Mesenchymal stem cell (in vitro differentiated cells and primary cell): ENCODE results near the gene CRHBP.
A peak's percentile ranks its signal among the peaks of the same experiment; 100 is the strongest.

Experiments used
- DNase-seq: peaks from one replicate; pipeline ENCODE4 v3.0.0-alpha.2; 2013
- H2AFZ ChIP-seq: one replicate; pipeline ENCODE4 v1.6.1; 2013; ENCODE audit warnings: low read depth, mild to moderate bottlenecking, control low read depth, inconsistent platforms, low read length, moderate library complexity
- H2AK5ac ChIP-seq: 2 replicates; pipeline ENCODE4 v1.6.1; 2013; ENCODE audit warnings: low read length, moderate library complexity, mild to moderate bottlenecking, inconsistent platforms; ENCODE audit not compliant: severe bottlenecking
- H2BK120ac ChIP-seq: one replicate; pipeline ENCODE4 v1.6.1; 2013; ENCODE audit warnings: low read depth, mild to moderate bottlenecking, inconsistent platforms, low read length, moderate library complexity
- H2BK12ac ChIP-seq, 2 experiments: one replicate each; pipeline ENCODE4 v1.6.1; 2013; ENCODE audit warnings: inconsistent platforms in 2 of 2, low read length in 2 of 2, mild to moderate bottlenecking in 2 of 2, moderate library complexity in 2 of 2, control low read depth in 1 of 2
- H2BK15ac ChIP-seq: one replicate; pipeline ENCODE4 v1.6.1; 2013; ENCODE audit warnings: mild to moderate bottlenecking, low read depth, inconsistent platforms; ENCODE audit not compliant: poor library complexity, severe bottlenecking
- H2BK5ac ChIP-seq: 2 replicates; pipeline ENCODE4 v1.6.1; 2013; ENCODE audit warnings: low read depth, mild to moderate bottlenecking, low read length, control low read depth, inconsistent platforms; ENCODE audit not compliant: poor library complexity, severe bottlenecking
- H3K14ac ChIP-seq, 2 experiments: one replicate each; pipeline ENCODE4 v1.6.1; 2013; ENCODE audit warnings: inconsistent platforms in 2 of 2, low read length in 2 of 2, control low read depth in 1 of 2, mild to moderate bottlenecking in 1 of 2, moderate library complexity in 1 of 2
- H3K18ac ChIP-seq, 2 experiments: one replicate each; pipeline ENCODE4 v1.6.1; 2013; ENCODE audit warnings: inconsistent platforms in 2 of 2, low read length in 2 of 2, control low read depth in 1 of 2, low read depth in 1 of 2, mild to moderate bottlenecking in 1 of 2
- H3K23ac ChIP-seq, 2 experiments: one replicate each; pipeline ENCODE4 v1.6.1; 2013; ENCODE audit warnings: inconsistent platforms in 2 of 2, low read length in 2 of 2, mild to moderate bottlenecking in 2 of 2, moderate library complexity in 2 of 2, control low read depth in 1 of 2
- H3K27ac ChIP-seq: 2 replicates; pipeline ENCODE4 v1.5.1; 2013; ENCODE audit warnings: mild to moderate bottlenecking, moderate library complexity, low read length, control low read depth, inconsistent platforms; ENCODE audit not compliant: poor library complexity, severe bottlenecking
- H3K27me3 ChIP-seq, 2 experiments: 2 replicates each; pipeline versions ENCODE4 v1.6.1 to v1.7.0; 2013; ENCODE audit warnings: low read length in 2 of 2, mild to moderate bottlenecking in 2 of 2, moderate library complexity in 2 of 2, control low read depth in 1 of 2, inconsistent platforms in 1 of 2; ENCODE audit not compliant: control insufficient read depth in 1 of 2, insufficient read depth in 1 of 2
- H3K36me3 ChIP-seq, 2 experiments: 2 replicates each; pipeline versions ENCODE4 v1.6.1 to v1.7.0; 2013; ENCODE audit warnings: low read length in 2 of 2, control low read depth in 1 of 2, inconsistent platforms in 1 of 2, low read depth in 1 of 2, mild to moderate bottlenecking in 1 of 2; ENCODE audit not compliant: insufficient read depth in 2 of 2, control insufficient read depth in 1 of 2
- H3K4ac ChIP-seq, 2 experiments: one replicate each; pipeline ENCODE4 v1.6.1; 2013; ENCODE audit warnings: inconsistent platforms in 2 of 2, low read length in 2 of 2, mild to moderate bottlenecking in 2 of 2, moderate library complexity in 2 of 2, control low read depth in 1 of 2, low read depth in 1 of 2
- H3K4me1 ChIP-seq: 2 replicates; pipeline ENCODE4 v1.6.1; 2013; ENCODE audit warnings: low read depth, low read length, control low read depth; ENCODE audit not compliant: control insufficient read depth, insufficient read depth
- H3K4me2 ChIP-seq: 2 replicates; pipeline ENCODE4 v1.6.1; 2013; ENCODE audit warnings: low read length, mild to moderate bottlenecking, inconsistent platforms; ENCODE audit not compliant: poor library complexity, severe bottlenecking
- H3K4me3 ChIP-seq, 2 experiments: 2 replicates each; pipeline versions ENCODE4 v1.5.1 to v1.7.0; 2013; ENCODE audit warnings: low read length in 2 of 2, mild to moderate bottlenecking in 2 of 2, control low read depth in 1 of 2, low read depth in 1 of 2; ENCODE audit not compliant: insufficient read depth in 1 of 2
- H3K79me1 ChIP-seq: replicated peaks from 2 replicates; pipeline ENCODE4 v1.6.1; 2013; ENCODE audit warnings: mild to moderate bottlenecking, control low read depth, low read length, inconsistent platforms; ENCODE audit not compliant: poor library complexity, severe bottlenecking
- H3K9ac ChIP-seq: 2 replicates; pipeline ENCODE4 v1.7.0; 2013; ENCODE audit warnings: mild to moderate bottlenecking, low read length, moderate library complexity
- H3K9me3 ChIP-seq: 2 replicates; pipeline ENCODE4 v1.7.0; 2013; ENCODE audit warnings: mild to moderate bottlenecking, low read length; ENCODE audit not compliant: control insufficient read depth
- H4K8ac ChIP-seq: one replicate; pipeline ENCODE4 v1.6.1; 2013; ENCODE audit warnings: inconsistent platforms, mild to moderate bottlenecking, low read length, moderate library complexity
- H4K91ac ChIP-seq: one replicate; pipeline ENCODE4 v1.6.1; 2013; ENCODE audit warnings: mild to moderate bottlenecking, low read length, inconsistent platforms
- WGBS: methylation state at CpG from one replicate; pipeline ENCODE4 v1.1.7; 2013; ENCODE audit warnings: mixed read lengths; 5-methylcytosine and 5-hydroxymethylcytosine counted together

CRHBP gene

DNA sequence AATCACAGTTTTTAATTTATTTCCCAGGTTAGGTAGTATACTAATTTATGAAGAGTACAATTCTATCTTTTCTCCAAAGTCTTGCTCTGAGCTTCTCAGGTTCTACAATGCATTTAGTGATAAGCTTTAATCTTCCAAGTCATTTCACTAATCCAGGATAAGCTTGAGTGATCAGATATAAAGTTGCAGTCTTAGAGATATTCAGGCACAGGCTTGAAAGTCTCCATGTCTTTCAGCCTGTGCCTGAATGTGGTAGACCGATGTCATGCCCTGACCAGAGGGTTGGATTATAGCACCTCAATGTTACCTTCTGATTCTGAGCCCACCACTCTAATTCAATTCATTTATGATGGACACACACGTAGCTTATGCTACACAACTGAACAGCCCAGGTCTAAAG lies 3.2 kb downstream of the CRHBP start:
- H3K4ac ChIP-seq, result no peak overlapping the region
- H3K4me3 ChIP-seq, result no peak overlapping the region
- no peak overlapping the region for H4K91ac ChIP-seq
- H3K14ac ChIP-seq, result no peak overlapping the region
- no peak overlapping the region for H3K4me2 ChIP-seq
- no peaks in the 10 kb centered on the region for H3K36me3 ChIP-seq
- peaks cover 0 to 45% of the 10 kb centered on the region in 2 experiments for H3K27me3 ChIP-seq
- peaks cover 13% of the 10 kb centered on the region for H3K79me1 ChIP-seq
- no peak overlapping the region for H3K23ac ChIP-seq
- no peak for DNase-seq
- peaks cover 18% of the 10 kb centered on the region for H3K4me1 ChIP-seq
- no peak overlapping the region for H2AFZ ChIP-seq
- H3K27ac ChIP-seq, result no peak overlapping the region
- H2BK15ac ChIP-seq, result no peak overlapping the region
- H2BK12ac ChIP-seq, result no peak overlapping the region
- peak overlapping the region; percentile 53 for H2AK5ac ChIP-seq
- 98% methylated on average over 2 of the region's 2 CpGs for WGBS
- H3K9ac ChIP-seq, result no peak overlapping the region
- H2BK5ac ChIP-seq, result no peak overlapping the region
- no peak overlapping the region for H3K18ac ChIP-seq
- no peak overlapping the region for H4K8ac ChIP-seq
- H3K9me3 ChIP-seq, result no peaks in the 10 kb centered on the region
- no peak overlapping the region for H2BK120ac ChIP-seq

- H2AK5ac ChIP-seq, result peak overlapping the region; percentile 77
- H2AFZ ChIP-seq, result no peak overlapping the region
- H2BK5ac ChIP-seq, result peak overlapping the region; percentile 97
- H3K4me3 ChIP-seq, result no peak overlapping the region
- H3K79me1 ChIP-seq, result peaks cover 11% of the 10 kb centered on the region
- H3K36me3 ChIP-seq, result no peaks in the 10 kb centered on the region
- DNase-seq, result peak; percentile 71
- peak overlapping the region; percentile 29 for H3K4me2 ChIP-seq
- peak overlapping the region; percentile 100 for H3K27ac ChIP-seq
- WGBS, result 13% methylated on average over 2 of the region's 5 CpGs
- H2BK15ac ChIP-seq, result no peak overlapping the region
- H3K9ac ChIP-seq, result no peak overlapping the region
- H2BK120ac ChIP-seq, result peak overlapping the region; percentile 46
- H3K4ac ChIP-seq, result no peak overlapping the region
- H4K91ac ChIP-seq, result no peak overlapping the region
- H3K27me3 ChIP-seq, result peaks cover 0 to 17% of the 10 kb centered on the region in 2 experiments
- H3K23ac ChIP-seq, result no peak overlapping the region
- peak overlapping the region; percentile 49 for H4K8ac ChIP-seq
- peak overlapping the region in 1 of 2 experiments; percentile 83 for H2BK12ac ChIP-seq
- H3K9me3 ChIP-seq, result no peaks in the 10 kb centered on the region
- no peak overlapping the region for H3K14ac ChIP-seq
- peaks cover 11% of the 10 kb centered on the region for H3K4me1 ChIP-seq
- peak overlapping the region; percentile 48 to 70 for H3K18ac ChIP-seq
Measured at GRCh38 chr5:76958991-76959767, 6.3 kb downstream of the CRHBP start.

- H2BK120ac ChIP-seq, result no peak overlapping the region
- peak overlapping the region; percentile 62 to 96 for H2BK12ac ChIP-seq
- H3K18ac ChIP-seq, result peak overlapping the region; percentile 6 to 74
- H2AK5ac ChIP-seq, result peak overlapping the region; percentile 83
- no peaks in the 10 kb centered on the region for H3K36me3 ChIP-seq
- H3K79me1 ChIP-seq, result peaks cover 7% of the 10 kb centered on the region
- no peak overlapping the region for H4K91ac ChIP-seq
- H3K9me3 ChIP-seq, result no peaks in the 10 kb centered on the region
- H3K27ac ChIP-seq, result peak overlapping the region; percentile 100
- H2BK15ac ChIP-seq, result no peak overlapping the region
- H3K23ac ChIP-seq, result no peak overlapping the region
- peak; percentile 51 for DNase-seq
- no peak overlapping the region for H3K14ac ChIP-seq
- WGBS, result 91% methylated on average over 3 of the region's 3 CpGs
- H3K4me3 ChIP-seq, result no peak overlapping the region
- H3K4me1 ChIP-seq, result peaks cover 11% of the 10 kb centered on the region
- H3K27me3 ChIP-seq, result peaks cover 0 to 9% of the 10 kb centered on the region in 2 experiments
- H2BK5ac ChIP-seq, result peak overlapping the region; percentile 75
- peak overlapping the region in 1 of 2 experiments; percentile 61 for H3K4ac ChIP-seq
- H2AFZ ChIP-seq, result peak overlapping the region; percentile 58
- H3K4me2 ChIP-seq, result peak overlapping the region; percentile 0
- H4K8ac ChIP-seq, result no peak overlapping the region
- H3K9ac ChIP-seq, result no peak overlapping the region
Measured at GRCh38 chr5:76960004-76960625, 7.3 kb downstream of the CRHBP start.

- H3K4ac ChIP-seq, result no peak overlapping the region
- no peak overlapping the region for H3K18ac ChIP-seq
- no peak overlapping the region for H3K4me3 ChIP-seq
- H3K27me3 ChIP-seq, result peaks cover 0 to 13% of the 10 kb centered on the region in 2 experiments
- no peak overlapping the region for H2BK120ac ChIP-seq
- WGBS, result 67% methylated on average over 2 of the region's 2 CpGs
- H3K36me3 ChIP-seq, result peaks cover 0 to 8% of the 10 kb centered on the region in 2 experiments
- no peak overlapping the region for H4K91ac ChIP-seq
- no peak overlapping the region for H3K14ac ChIP-seq
- no peak overlapping the region for H2AK5ac ChIP-seq
- H3K23ac ChIP-seq, result no peak overlapping the region
- no peak for DNase-seq
- H4K8ac ChIP-seq, result no peak overlapping the region
- no peak overlapping the region for H2AFZ ChIP-seq
- H3K4me1 ChIP-seq, result peaks cover 8% of the 10 kb centered on the region
- no peak overlapping the region for H2BK15ac ChIP-seq
- no peak overlapping the region for H3K9ac ChIP-seq
- H2BK12ac ChIP-seq, result no peak overlapping the region
- peak overlapping the region; percentile 77 for H3K27ac ChIP-seq
- no peak overlapping the region for H3K4me2 ChIP-seq
- no peaks in the 10 kb centered on the region for H3K9me3 ChIP-seq
- H3K79me1 ChIP-seq, result peaks cover 5% of the 10 kb centered on the region
- no peak overlapping the region for H2BK5ac ChIP-seq
Measured at GRCh38 chr5:76964060-76964459, 11.2 kb downstream of the CRHBP start.
